ENCODE results near the gene SLC35A4.
"Not testable (repeated sequence)": the region's sequence is repeated elsewhere in the genome, so short reads cannot be mapped to it uniquely, and the experiment has no call there.

Gene SLC35A4

GRCh38 chr5:140567136-140567818, 2.6 kb downstream of the SLC35A4 start:
- H3K27me3 Mint-ChIP-seq = no peaks in the 10 kb centered on the region
- H3K4me1 Mint-ChIP-seq = peaks cover 59% of the 10 kb centered on the region
- ATAC-seq (no peak), DNase-seq (no peak)
- H3K4me3 Mint-ChIP-seq = peak overlapping the region; percentile 14
- peak overlapping the region; percentile 41 for H3K27ac Mint-ChIP-seq
- H3K36me3 Mint-ChIP-seq (ENCODE audit: low read depth) = peaks cover 30% of the 10 kb centered on the region
- no peaks in the 10 kb centered on the region for H3K9me3 Mint-ChIP-seq

GRCh38 chr5:140567871-140568270, 3.2 kb downstream of the SLC35A4 start:
- DNase-seq = no peak
- H3K4me3 Mint-ChIP-seq = no peak overlapping the region

GRCh38 chr5:140568443-140569063, 3.9 kb downstream of the SLC35A4 start:
- Mint-ChIP-seq H3K36me3 (ENCODE audit: low read depth) (peaks cover 30% of the 10 kb centered on the region), H3K27ac (peak overlapping the region; percentile 91), H3K27me3 (no peaks in the 10 kb centered on the region), H3K9me3 (no peaks in the 10 kb centered on the region), H3K4me3 (peak overlapping the region; percentile 69), H3K4me1 (peaks cover 51% of the 10 kb centered on the region)
- DNase-seq = no peak
- ATAC-seq = no peak

More at GRCh38 chr5:140567871-140568270, 3.2 kb downstream of the SLC35A4 start:
- Mint-ChIP-seq H3K27ac (peak overlapping the region; percentile 91), H3K27me3 (no peaks in the 10 kb centered on the region), H3K4me1 (peaks cover 56% of the 10 kb centered on the region), H3K36me3 (ENCODE audit: low read depth) (peaks cover 30% of the 10 kb centered on the region), H3K9me3 (no peaks in the 10 kb centered on the region)
- ATAC-seq = no peak

- no peak for DNase-seq
- H3K27ac Mint-ChIP-seq = peak overlapping the region; percentile 91
- H3K9me3 Mint-ChIP-seq = no peaks in the 10 kb centered on the region
- no peak for ATAC-seq
- no peaks in the 10 kb centered on the region for H3K27me3 Mint-ChIP-seq
- peaks cover 45% of the 10 kb centered on the region for H3K4me1 Mint-ChIP-seq
- peaks cover 30% of the 10 kb centered on the region for H3K36me3 Mint-ChIP-seq (ENCODE audit: low read depth)
- peak overlapping the region; percentile 69 for H3K4me3 Mint-ChIP-seq
These were observed 4.6 kb downstream of the SLC35A4 start for GRCh38 chr5:140569197-140569596.

- Mint-ChIP-seq H3K27ac (no peak overlapping the region), H3K4me3 (no peak overlapping the region), H3K4me1 (peaks cover 39% of the 10 kb centered on the region)
These were observed 5.4 kb downstream of the SLC35A4 start for GRCh38 chr5:140570058-140570457.

GRCh38 chr5:140570488-140570887, 5.9 kb downstream of the SLC35A4 start:
- Mint-ChIP-seq H3K9me3 (no peaks in the 10 kb centered on the region), H3K27ac (no peak overlapping the region), H3K4me1 (peaks cover 34% of the 10 kb centered on the region), H3K27me3 (no peaks in the 10 kb centered on the region), H3K36me3 (ENCODE audit: low read depth) (peaks cover 20% of the 10 kb centered on the region), H3K4me3 (no peak overlapping the region)
- ATAC-seq (no peak), DNase-seq (no peak)

More at GRCh38 chr5:140570058-140570457, 5.4 kb downstream of the SLC35A4 start:
- no peak for ATAC-seq
- no peaks in the 10 kb centered on the region for H3K27me3 Mint-ChIP-seq
- H3K36me3 Mint-ChIP-seq (ENCODE audit: low read depth) = peaks cover 24% of the 10 kb centered on the region
- DNase-seq = no peak
- no peaks in the 10 kb centered on the region for H3K9me3 Mint-ChIP-seq

- no peaks in the 10 kb centered on the region for H3K9me3 Mint-ChIP-seq
- no peak overlapping the region for H3K27ac Mint-ChIP-seq
- H3K36me3 Mint-ChIP-seq (ENCODE audit: low read depth) = peaks cover 14% of the 10 kb centered on the region
- no peak for ATAC-seq
- H3K4me3 Mint-ChIP-seq = no peak overlapping the region
- H3K27me3 Mint-ChIP-seq = no peaks in the 10 kb centered on the region
- H3K4me1 Mint-ChIP-seq = peaks cover 28% of the 10 kb centered on the region
- DNase-seq = no peak
These were observed 6.5 kb downstream of the SLC35A4 start for GRCh38 chr5:140571105-140571504.

GRCh38 chr5:140573683-140574082, 9.1 kb downstream of the SLC35A4 start:
- H3K9me3 Mint-ChIP-seq = no peaks in the 10 kb centered on the region
- H3K27me3 Mint-ChIP-seq = no peaks in the 10 kb centered on the region
- no peak overlapping the region for H3K27ac Mint-ChIP-seq
- peaks cover 2% of the 10 kb centered on the region for H3K36me3 Mint-ChIP-seq (ENCODE audit: low read depth)
- ATAC-seq (no peak), DNase-seq (no peak)
- H3K4me3 Mint-ChIP-seq = no peak overlapping the region
- H3K4me1 Mint-ChIP-seq = peaks cover 15% of the 10 kb centered on the region

- peaks cover 2% of the 10 kb centered on the region for H3K36me3 Mint-ChIP-seq (ENCODE audit: low read depth)
- ATAC-seq (no peak), DNase-seq (no peak)
- H3K27ac Mint-ChIP-seq = no peak overlapping the region
- no peak overlapping the region for H3K4me3 Mint-ChIP-seq
- peaks cover 10% of the 10 kb centered on the region for H3K4me1 Mint-ChIP-seq
- H3K9me3 Mint-ChIP-seq = no peaks in the 10 kb centered on the region
- no peaks in the 10 kb centered on the region for H3K27me3 Mint-ChIP-seq
These were observed 9.5 kb downstream of the SLC35A4 start for GRCh38 chr5:140574165-140574564.

- Mint-ChIP-seq H3K27ac (no peak overlapping the region), H3K4me1 (peaks cover under 1% of the 10 kb centered on the region), H3K27me3 (peaks cover 2% of the 10 kb centered on the region), H3K9me3 (no peaks in the 10 kb centered on the region), H3K4me3 (no peak overlapping the region), H3K36me3 (ENCODE audit: low read depth) (peaks cover under 1% of the 10 kb centered on the region)
- ATAC-seq = no peak
- no peak for DNase-seq
These were observed 10.7 kb downstream of the SLC35A4 start for GRCh38 chr5:140575309-140575708.

- H3K27ac Mint-ChIP-seq = no peak overlapping the region
- no peak for DNase-seq
- H3K36me3 Mint-ChIP-seq (ENCODE audit: low read depth) = no peaks in the 10 kb centered on the region
- H3K4me1 Mint-ChIP-seq = no peaks in the 10 kb centered on the region
- no peak overlapping the region for H3K4me3 Mint-ChIP-seq
- no peaks in the 10 kb centered on the region for H3K9me3 Mint-ChIP-seq
- no peak for ATAC-seq
- H3K27me3 Mint-ChIP-seq = peaks cover 9% of the 10 kb centered on the region
These were observed 12.2 kb downstream of the SLC35A4 start for GRCh38 chr5:140576776-140577201.

GRCh38 chr5:140579188-140579747, 14.6 kb downstream of the SLC35A4 start:
- H3K9me3 Mint-ChIP-seq; H3K4me3 Mint-ChIP-seq; H3K36me3 Mint-ChIP-seq (ENCODE audit: low read depth); DNase-seq; ATAC-seq; H3K27ac Mint-ChIP-seq; H3K4me1 Mint-ChIP-seq: not testable (repeated sequence)
- H3K27me3 Mint-ChIP-seq = peaks cover 12% of the 10 kb centered on the region

- no peak overlapping the region for H3K27ac Mint-ChIP-seq
- no peaks in the 10 kb centered on the region for H3K36me3 Mint-ChIP-seq (ENCODE audit: low read depth)
- ATAC-seq (no peak), DNase-seq (no peak)
- peaks cover 3% of the 10 kb centered on the region for H3K27me3 Mint-ChIP-seq
- H3K4me1 Mint-ChIP-seq = no peaks in the 10 kb centered on the region
- no peak overlapping the region for H3K4me3 Mint-ChIP-seq
- H3K9me3 Mint-ChIP-seq = peaks cover 3% of the 10 kb centered on the region
These were observed 22.9 kb downstream of the SLC35A4 start for GRCh38 chr5:140587495-140587894.

- Mint-ChIP-seq H3K4me3 (no peak overlapping the region), H3K27me3 (no peaks in the 10 kb centered on the region), H3K36me3 (ENCODE audit: low read depth) (no peaks in the 10 kb centered on the region), H3K9me3 (no peaks in the 10 kb centered on the region), H3K27ac (no peak overlapping the region), H3K4me1 (no peaks in the 10 kb centered on the region)
- ATAC-seq (no peak), DNase-seq (no peak)
These were observed 23.9 kb downstream of the SLC35A4 start for GRCh38 chr5:140588311-140589070.

Data from activated naive CD8-positive, alpha-beta T cell treated with anti-CD3 and anti-CD28 coated beads, Interleukin-2, amount 50 U/mL, for 24 hours (primary cell).